NOMO-1 treated with dmso at 0.1 percent for 144 hours (cell line): ENCODE measurements around the gene CLIC4.
A peak's percentile ranks its signal among the peaks of the same experiment; 100 is the strongest.
"Not testable (repeated sequence)": the region's sequence is repeated elsewhere in the genome, so short reads cannot be mapped to it uniquely, and the experiment has no call there.

ENCODE experiments used
- DNase-seq: peaks from one replicate; lab custom pipeline; 2025; ENCODE audit not compliant: unreplicated experiment; lab: John Stamatoyannopoulos, UW

Gene CLIC4

DNA sequence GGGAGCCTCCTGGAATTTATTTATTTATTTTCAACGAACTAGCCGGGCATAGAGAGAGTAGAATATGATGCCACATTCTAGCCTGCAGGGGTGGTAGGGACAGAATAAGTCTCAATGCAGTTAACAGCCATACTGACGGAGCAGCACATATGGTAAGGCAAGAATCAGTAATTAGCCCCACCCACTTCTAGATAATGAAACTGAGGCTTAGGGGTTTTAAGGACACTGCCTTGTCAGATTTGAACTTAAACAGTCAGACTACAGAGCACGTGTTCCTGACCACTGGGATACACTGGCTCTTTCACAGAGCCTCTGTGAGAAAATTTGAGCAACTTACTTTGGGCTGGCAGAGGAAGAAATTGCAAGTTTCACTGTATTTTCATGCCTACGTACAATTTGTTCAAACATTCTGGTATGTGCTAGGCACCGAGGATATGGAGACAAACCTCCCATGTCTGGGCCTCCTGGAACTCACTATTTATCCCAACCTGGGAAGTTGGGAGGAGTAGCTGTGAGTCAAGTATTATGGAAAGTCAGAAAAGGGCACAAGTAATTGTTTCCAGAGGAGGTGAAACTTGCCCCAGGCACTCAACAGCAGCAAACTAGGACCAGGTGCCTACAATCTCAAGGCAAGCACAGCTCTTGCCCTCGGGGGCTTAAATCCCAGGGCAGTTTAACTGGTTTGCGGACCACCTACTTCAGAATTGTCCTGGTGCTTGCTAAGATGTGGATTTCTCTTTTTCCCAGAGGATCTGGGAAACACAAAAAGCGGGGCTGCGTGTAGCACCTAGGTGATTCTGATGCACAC lies 1.6 kb upstream of the CLIC4 start:
- no peak for DNase-seq

DNA sequence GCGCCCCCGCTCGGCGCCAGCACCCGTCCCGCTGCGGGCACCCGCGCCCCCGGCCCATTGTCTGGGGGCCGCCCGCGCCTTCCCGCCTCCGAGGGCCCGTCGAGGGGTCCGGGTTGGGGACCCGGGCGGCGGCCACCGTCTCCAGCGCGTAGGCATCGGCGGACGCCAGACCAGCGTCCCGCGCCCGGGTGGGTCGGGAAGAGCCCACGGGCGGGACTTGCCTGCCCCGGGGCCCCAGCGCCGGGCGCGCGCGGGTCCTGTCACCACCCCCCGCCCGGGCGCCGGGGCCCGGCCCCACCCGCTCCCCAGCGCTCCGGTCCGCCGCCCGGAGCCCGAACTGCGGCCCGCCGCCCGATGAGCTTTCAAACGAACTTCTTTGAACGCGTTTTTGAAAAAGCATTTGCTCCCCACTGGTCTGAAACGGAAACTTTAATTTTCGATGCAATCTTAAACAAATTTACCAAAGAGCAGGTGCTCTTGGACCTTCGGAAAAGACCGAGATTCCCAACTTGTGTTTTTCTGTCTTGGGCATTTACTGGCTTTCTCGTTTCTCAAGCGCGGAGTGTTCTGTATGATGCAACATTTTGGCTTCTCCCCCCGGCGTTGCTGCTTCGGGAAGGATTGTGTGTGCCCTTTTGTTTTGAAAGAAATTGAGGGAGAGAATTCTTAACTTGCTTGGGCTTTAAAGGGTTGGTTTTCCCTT lies 615 bp downstream of the CLIC4 start:
- peak; percentile 30 for DNase-seq

DNA sequence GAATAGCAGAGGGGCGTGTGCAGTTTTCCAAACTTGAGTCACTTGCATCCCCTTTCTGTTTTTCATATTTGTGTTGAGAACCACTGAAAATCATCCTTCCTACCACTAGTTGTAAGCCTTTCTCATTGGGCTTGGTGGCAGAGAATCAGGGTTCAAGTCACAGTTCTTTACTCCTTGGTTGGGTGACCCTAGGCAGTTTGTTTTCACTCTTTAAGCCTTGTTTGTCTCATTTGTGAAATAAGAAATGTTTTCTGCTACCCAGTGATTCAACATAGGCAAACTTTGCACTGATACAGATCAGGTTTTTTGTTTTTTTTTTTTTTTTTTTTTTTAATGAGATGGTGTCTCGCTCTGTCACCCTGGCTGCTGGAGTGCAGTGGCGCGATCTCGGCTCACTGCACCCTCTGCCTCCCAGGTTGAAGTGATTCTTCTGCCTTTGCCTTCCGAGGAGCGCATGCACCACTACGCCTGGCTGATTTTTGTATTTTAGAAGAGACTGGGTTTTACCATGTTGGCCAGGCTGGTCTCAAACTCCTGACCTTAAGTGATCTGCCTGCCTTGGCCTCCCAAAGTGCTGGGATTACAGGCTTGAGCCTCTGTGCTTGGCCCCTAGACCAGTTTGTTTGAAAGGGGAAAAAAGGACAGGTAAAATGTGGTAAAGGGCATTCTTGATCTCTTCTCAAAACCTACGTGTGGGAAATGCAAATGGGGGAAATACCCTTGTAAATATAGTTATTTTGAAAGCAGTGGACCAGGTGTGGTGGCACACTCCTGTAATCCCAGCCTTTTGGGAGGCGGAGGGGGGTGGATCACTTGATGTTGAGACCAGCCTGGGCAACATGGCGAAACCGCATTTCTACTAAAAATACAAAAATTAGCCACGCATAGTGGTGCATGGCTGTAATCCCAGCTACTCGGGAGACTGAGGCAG lies 3.2 kb downstream of the CLIC4 start:
- DNase-seq: no peak

DNA sequence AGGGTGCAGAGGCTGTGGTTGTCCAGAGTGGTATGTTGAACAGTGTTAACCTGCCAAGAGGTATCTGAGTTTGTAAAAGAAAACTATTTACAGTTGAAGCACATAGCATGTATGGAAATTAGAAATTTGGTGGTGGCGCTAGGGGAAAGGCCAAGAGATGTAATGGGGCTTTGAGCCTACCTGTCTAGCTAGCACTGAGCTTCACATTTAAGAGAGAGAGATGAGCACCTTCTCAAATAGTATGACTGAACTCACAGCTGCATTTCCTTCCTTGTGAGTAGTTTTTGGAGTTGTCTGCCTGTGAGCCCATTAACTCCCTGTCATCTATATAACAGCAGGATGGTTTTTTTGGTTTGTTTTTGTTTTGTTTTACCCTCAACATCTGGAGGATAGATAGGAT lies 4.0 kb downstream of the CLIC4 start:
- DNase-seq: no peak

DNA sequence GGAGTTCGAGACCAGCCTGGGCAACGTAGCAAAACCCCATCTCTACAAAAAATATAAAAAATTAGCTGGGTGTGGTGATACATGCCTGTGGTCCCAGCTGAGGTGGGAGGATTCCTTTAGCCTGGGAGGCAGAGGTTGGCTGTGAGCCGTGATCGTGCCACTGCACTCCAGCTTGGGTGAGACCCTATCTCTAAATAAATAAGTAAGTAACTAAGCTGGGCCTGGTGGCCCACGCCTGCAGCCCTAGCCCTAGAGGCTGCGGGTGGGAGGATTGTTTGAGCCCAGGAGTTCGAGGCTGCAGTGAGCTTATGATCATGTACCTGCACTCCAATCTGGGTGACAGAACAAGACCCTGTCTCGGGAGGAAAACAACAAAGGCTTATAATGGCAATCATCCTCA lies 4.6 kb downstream of the CLIC4 start:
- no peak for DNase-seq

DNA sequence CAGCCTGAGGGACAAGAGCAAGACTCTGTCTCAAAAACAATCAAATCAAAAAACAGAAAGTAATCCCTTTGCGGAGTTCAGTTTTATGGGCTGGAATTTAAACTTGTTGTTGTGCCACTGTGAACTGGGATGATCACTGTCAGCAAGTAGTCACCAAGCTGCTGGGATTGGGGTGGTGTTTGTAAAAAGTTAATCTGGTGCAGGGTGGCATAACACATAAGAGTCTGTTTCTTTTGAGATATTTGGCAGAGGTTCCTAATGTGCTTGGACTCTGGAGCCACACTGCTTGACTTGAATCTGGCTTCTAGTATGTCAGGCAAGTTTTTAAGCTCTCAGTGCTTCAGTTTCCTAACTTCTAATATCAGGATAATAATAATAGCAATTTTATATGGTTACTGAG lies 6.6 kb downstream of the CLIC4 start:
- DNase-seq: no peak

DNA sequence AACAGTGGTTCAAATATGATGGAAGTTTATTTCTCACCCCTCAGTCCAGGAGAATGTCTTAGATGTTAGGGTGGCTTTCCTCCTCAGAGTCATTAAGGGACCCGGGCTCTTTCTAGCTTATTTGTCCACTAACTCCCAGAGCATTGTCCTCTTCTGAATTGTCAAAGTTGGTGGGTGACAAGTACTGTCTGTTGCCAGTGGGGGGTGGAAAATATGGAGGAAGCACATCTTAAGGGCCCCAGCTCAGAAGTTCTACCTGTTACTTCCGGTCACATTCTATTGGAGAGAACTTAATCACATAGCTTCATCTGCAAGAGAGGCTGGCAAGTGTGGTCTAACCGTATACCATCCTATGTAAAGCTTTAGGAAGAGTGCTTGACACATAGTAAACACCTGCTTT lies 7.1 kb downstream of the CLIC4 start:
- DNase-seq: no peak

DNA sequence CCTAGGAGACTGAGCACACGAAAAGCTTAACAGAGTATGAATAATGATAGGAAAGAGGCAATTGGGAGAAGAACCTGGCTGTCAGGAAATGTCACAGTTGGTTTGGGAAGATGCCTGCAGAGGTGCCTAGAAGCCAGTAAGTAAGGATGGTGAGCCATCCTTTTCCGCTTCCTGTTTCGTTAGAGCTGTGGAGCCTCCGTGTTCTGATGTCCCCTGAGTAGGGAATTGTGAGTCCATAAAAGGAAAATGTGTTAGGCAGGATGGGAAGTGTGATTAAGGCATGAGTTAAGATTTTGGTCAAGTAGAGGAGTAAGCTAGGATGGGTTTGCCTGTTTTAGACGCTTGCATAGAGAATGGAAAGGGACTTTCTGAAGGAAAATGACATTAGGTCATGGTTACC lies 9.0 kb downstream of the CLIC4 start:
- no peak for DNase-seq

DNA sequence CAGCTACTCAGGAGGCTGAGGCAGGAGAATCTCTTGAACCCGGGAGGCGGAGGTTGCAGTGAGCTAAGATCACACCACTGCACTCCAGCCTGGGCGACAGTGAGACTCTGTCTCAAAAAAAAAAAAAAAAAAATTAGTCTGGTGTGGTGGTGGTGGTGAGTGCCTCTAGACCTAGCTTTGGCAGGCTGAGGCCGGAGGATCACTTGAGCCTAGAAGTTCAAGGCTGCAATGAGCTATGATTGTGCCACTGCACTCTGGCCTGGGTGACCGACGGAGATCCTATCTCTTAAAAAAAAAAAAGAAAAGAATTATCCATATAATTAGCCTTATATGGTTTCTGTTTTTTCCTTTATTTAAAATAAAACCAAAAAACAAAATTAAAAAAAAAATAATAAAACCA lies 10.1 kb downstream of the CLIC4 start:
- DNase-seq: not testable (repeated sequence)

DNA sequence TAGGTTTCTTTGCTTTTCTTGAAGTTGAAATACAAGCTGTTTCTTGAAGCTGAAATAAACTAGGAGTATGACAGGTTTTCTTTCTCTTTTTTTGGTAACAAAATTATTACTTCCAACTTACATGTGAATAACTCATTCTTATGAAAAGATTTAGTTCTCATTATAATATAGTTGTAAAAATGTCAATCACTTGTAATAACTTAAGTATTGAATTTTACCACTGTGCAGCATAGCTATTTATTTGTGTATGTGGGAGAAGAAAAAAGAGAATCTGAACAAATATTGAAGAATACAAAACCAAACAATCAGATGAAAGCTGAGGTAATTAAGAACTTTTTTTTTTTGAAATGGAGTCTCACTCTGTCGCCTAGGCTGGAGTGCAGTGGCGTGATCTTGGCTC lies 11.1 kb downstream of the CLIC4 start:
- DNase-seq: no peak

DNA sequence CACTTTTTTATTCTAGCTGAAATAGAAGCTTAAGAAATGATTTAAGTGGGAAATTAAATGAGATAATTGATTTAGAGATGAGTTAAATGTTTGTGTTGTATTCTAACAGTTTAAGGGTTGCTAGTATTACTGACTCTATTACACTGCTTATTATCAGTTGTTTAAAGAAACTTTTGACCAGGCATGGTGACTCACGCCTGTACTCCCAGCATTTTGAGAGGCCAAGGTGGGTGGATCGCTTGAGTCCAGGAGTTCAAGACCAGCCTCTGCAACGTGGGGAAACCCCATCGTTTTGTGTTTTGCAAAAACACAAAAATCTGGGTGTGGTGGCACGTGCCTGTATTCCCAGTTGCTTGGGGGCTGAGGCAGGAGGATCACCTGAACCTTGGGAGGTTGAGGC lies 14.2 kb downstream of the CLIC4 start:
- DNase-seq: no peak

DNA sequence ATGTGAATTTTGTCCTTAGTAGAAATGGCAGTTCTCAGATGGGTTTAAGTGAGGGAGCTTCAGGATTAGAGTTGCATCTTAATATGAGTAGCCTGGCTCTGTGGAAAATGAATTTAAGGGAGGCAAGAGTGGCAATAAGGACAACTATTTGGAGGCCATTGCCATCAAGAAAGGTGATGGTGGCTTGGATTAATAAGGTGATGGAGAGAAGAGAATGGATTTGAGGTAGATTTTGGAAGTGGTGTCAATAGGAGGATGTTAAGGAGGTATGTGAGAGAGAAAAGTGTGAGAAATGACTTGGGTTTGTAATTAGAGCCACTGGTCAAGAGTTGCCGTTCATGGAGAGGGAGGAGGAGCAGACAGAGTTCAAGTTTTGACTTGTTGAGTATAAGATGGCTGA lies 16.3 kb downstream of the CLIC4 start:
- DNase-seq: no peak

DNA sequence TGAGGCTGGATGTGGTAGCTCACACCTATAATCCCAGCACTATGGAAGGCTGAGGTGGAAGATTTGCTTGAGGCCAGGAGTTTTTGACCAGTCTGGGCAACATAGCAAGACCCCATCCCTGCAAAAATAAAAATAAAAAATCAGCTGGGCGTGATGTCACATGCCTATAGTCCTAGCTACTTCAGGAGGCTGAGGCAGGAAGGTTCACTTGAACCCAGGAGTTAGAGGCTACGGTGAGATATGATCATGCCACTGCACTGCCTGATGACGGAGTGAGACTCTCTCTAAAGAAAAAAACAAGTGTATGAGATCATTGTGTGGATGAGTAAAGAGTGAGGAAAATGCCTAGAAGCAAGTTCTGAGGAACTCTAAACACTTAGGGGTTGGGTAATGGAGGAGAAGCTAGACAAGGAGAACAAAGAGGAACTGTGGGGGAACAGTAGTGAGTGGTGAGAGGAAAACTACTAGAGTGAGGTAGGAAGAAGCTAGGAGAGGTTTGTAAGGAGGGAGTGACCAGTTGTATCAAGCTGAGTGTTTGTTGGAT lies 17.0 kb downstream of the CLIC4 start:
- DNase-seq: peak; percentile 83

DNA sequence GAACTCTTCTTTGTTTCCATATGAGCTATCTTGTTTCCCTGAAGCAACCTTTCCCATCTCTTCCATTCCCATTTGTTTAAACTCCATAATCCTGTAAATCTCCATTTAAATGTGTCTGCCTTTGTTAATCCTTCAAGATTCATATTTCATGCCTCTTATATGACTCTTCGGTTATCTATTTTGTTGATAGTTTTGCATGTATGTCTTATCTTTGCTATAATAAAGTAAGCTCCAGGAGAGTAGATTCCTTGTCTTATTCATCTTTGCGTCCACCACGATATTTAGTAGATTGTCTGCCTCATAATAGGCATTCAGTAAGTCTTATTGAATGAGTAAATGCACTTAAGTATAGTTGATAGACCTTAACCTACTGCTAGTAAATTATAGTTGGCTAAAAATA lies 18.4 kb downstream of the CLIC4 start:
- DNase-seq: no peak

DNA sequence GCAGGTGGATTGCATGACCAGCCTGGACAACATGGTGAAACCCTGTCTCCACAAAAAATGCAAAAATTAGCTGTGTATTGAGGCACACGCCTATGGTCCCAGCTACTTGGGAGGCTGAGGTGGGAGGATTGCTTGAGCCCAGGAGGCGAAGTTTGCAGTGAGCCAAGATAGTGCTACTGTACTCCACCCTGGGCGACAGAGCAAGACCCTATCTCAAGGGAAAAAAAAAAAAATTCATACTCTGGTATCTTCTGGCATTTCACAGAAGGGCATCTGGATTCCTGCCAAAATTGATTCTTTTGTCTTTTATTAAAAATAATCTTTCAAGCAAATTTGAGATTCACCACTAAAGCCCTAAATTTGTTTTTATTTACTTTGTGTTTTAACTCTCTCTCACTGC lies 19.2 kb downstream of the CLIC4 start:
- no peak for DNase-seq

DNA sequence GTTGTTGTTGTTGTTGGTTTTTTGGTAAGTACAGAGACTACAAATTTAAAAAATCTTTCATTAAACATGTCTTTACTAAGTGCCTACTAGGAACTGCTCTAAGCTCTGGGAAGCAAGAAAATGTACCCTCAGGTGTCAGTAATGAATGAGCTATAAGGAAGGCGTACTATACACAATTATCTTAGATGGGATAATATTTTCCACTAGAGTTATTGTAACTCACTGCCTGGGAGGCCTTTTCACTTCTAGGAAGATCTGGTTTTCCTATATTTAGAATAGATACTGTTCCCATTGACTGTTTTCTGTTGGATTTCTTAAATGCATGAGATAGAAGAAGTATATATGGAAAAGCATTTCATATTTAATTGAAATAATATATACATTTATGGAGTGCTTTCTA lies 19.6 kb downstream of the CLIC4 start:
- no peak for DNase-seq

DNA sequence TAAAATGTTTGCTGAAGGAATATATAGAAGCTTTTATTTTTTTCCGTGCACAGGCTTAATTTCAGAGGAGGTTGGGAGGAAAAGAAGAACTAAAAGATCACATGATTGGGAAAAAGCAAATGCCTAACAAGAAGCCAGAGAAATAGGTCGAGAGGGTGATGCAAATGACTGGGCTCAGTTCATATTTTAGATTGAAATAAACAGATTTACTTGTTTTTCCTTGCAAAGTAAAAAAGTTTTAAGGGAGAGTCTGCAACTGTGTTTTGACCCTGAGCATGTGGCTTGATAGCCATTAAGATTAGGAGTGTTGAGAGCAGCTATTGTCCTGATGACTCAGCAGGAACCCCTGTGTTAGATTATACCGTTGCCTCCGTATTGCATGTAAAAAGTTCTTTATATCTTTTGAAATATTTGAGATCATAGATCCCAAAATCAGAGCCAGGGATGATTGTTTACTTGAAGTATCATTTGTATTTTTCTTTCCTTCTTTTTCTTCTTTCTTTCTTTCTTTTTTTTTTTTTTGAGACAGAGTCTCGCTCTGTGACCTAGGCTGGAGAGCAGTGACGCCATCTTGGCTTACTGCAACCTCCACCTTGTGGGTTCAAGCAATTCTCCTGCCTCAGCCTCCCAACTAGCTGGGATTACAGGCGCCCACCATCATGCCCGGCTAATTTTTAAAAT lies 20.2 kb downstream of the CLIC4 start:
- DNase-seq: no peak

DNA sequence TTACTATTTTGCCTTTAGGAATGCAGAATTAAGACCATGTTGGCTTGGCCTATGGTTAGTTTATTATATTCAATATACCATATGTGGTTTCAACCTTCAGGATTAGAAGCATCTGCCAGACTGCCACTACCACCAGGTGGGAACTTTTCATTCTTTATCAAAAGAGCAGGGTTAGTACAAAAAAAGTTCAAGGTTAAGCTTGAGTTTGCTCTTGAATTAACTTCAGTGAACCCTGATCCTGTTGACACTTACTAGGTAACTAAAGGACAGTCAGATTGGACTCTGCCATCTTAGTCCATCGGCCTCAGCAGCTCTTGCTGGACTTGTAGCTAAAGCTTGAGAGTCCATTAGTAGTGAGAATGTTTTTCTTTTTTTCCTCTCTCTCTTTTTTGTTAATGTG lies 22.1 kb downstream of the CLIC4 start:
- DNase-seq: no peak

DNA sequence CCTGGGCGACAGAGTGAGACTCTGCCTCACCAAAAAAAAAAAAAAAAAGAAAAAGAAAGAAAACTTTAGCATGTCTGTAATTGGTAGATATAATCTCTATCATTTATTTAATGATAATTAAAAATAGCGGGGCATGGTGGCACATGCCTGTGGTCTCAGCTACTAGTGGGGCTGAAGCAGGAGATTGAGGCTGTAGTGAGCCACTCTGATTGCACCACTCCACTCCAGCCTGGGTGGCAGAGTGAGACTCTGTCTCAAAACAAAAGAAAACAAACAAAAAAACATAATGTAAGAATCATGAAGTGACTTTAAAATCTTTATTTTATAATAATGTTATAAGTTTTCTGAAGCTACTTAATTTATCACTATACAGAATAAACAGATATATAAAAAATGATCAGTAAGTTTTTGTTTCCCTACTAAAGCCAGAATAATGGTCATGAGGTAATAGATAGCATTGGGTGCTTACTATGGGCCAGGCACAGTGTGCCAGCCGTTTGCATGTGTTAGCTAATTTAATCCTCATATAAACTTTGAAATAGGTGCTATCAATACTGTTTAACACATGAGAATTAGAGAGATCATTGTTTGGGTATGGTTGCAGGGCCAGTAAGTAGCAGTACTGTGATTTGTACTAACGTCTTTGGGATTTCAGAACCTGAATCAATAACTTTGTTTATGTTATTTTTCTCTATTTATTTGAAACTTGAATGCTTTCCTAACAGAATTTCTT lies 23.8 kb downstream of the CLIC4 start:
- DNase-seq: no peak
